HL-60 (cell line): ENCODE results near the gene SNUPN.

Experiments
- DNase-seq, 2 experiments: peaks; one replicate each; pipeline ENCODE4 v3.0.0-alpha.2; 2010 to 2020; ENCODE audit warnings: low read depth in 1 of 2, low spot score in 1 of 2
- H3K27ac ChIP-seq: fragments of 250-450 bp; sonication (Bioruptor Pico); replicated peaks from 2 replicates; pipeline ENCODE4 v1.5.1; 2020; ENCODE audit warnings: mild to moderate bottlenecking, moderate library complexity
- H3K27me3 ChIP-seq: fragments of 250-450 bp; sonication (Bioruptor Pico); 2 replicates; pipeline ENCODE4 v1.5.1; 2021; ENCODE audit warnings: mild to moderate bottlenecking, moderate library complexity; ENCODE audit not compliant: insufficient read depth, poor library complexity, severe bottlenecking
- H3K4me3 ChIP-seq: replicated peaks from 2 replicates; pipeline ENCODE4 v1.5.1; 2011; ENCODE audit warnings: mild to moderate bottlenecking, control low read depth, low read length; ENCODE audit not compliant: insufficient read depth
- CTCF ChIP-seq: IDR thresholded peaks from one replicate; pipeline ENCODE4 v1.5.1; 2011; ENCODE audit warnings: low read length, control low read depth, inconsistent platforms; ENCODE audit not compliant: insufficient read depth
- GABPA ChIP-seq: IDR thresholded peaks from 2 replicates; pipeline ENCODE4 v1.6.1; 2012; ENCODE audit warnings: low read depth
- POLR2AphosphoS5 ChIP-seq: IDR thresholded peaks from 2 replicates; pipeline ENCODE4 v1.6.1; 2012; ENCODE audit warnings: low read depth
- REST ChIP-seq: IDR thresholded peaks from 2 replicates; pipeline ENCODE4 v1.6.1; 2012; ENCODE audit warnings: low read depth; ENCODE audit not compliant: insufficient replicate concordance
- SPI1 ChIP-seq: IDR thresholded peaks from 2 replicates; pipeline ENCODE4 v1.6.1; 2012; ENCODE audit warnings: low read depth, mild to moderate bottlenecking, borderline replicate concordance

The SNUPN gene

GRCh38 chr15:75606711-75607699, 18.5 kb downstream of the SNUPN start:
- no peak for DNase-seq
- TF ChIP-seq CTCF = no peak
- TF ChIP-seq REST = no peak
- TF ChIP-seq GABPA = no peak
- no peak for TF ChIP-seq POLR2AphosphoS5
- TF ChIP-seq SPI1 = no peak

GRCh38 chr15:75606026-75606425, 19.5 kb downstream of the SNUPN start:
- DNase-seq = no peak
- TF ChIP-seq GABPA (no peak), REST (no peak), POLR2AphosphoS5 (no peak), CTCF (no peak), SPI1 (no peak)
- H3K27ac ChIP-seq = no peak overlapping the region
- no peaks in the 10 kb centered on the region for H3K27me3 ChIP-seq
- H3K4me3 ChIP-seq = no peak overlapping the region

More at GRCh38 chr15:75606711-75607699, 18.5 kb downstream of the SNUPN start:
- no peaks in the 10 kb centered on the region for H3K27me3 ChIP-seq
- H3K4me3 ChIP-seq = no peak overlapping the region
- H3K27ac ChIP-seq = no peak overlapping the region

GRCh38 chr15:75599401-75599800, 26.1 kb downstream of the SNUPN start:
- Histone ChIP-seq H3K27ac (no peak overlapping the region), H3K27me3 (no peaks in the 10 kb centered on the region), H3K4me3 (no peak overlapping the region)
- no peak for DNase-seq
- TF ChIP-seq GABPA (no peak), REST (no peak), CTCF (no peak), SPI1 (no peak), POLR2AphosphoS5 (no peak)
